ENCODE results near the gene KTN1. TPM values are rescaled to one million over a fixed set of nuclear protein-coding genes. Genes with fewer than 3 reads are reported as not detected.

Gene KTN1
- total and polyA plus RNA-seq, 8 donors, result 29.0 to 98.1 (median 71.3) TPM

- FAIRE-seq, result no peak
- WGBS, 2 donors, result 70% methylated on average over 5 of the region's 5 CpGs
Observed at GRCh38 chr14:55715889-55716288, 135.9 kb downstream of the KTN1 start.

DNA sequence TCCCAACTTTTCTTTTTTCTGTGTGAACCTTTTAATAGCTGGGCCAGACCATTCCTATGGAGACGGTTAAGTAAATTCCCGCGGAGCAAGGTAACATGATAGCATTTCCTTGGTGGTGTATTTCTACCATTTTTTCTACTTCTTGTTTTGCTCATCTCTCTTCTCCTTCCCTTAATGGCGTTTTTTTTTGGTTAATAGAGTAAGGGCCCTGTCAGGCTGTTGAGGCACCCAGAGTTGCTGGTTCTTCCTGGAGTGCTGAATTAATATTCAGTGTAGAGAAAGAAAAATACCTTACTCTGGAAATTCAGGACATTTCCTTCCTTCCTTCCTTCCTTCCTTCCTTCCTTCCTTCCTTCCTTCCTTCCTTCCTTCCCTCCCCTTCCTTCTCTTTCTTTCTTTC lies 137.6 kb downstream of the KTN1 start:
- H3K27ac ChIP-seq, result no peak overlapping the region
- H3K4me1 ChIP-seq, result no peaks in the 10 kb centered on the region
- H3K36me3 ChIP-seq, result no peaks in the 10 kb centered on the region
- H3K27me3 ChIP-seq, result no peaks in the 10 kb centered on the region
- TF ChIP-seq CTCF (IDR thresholded peaks at IDR 0.05), result no peak
- no peak for DNase-seq
- no peaks in the 10 kb centered on the region for H3K9me3 ChIP-seq
- intact Hi-C loops (cut with DNase I), result no loop called here
- no peak overlapping the region for H3K4me3 ChIP-seq
- WGBS, 2 donors, result 85% methylated on average over 4 of the region's 4 CpGs
- no peak for ATAC-seq
- FAIRE-seq, result no peak

More at GRCh38 chr14:55715889-55716288, 135.9 kb downstream of the KTN1 start:
- H3K27ac ChIP-seq, result no peak overlapping the region
- no peak for TF ChIP-seq CTCF (IDR thresholded peaks at IDR 0.05)
- DNase-seq (no peak), ATAC-seq (peak in 2 of 4 donors; percentile 42 to 53)
- intact Hi-C loops (cut with DNase I), result no loop called here
- H3K9me3 ChIP-seq, result no peaks in the 10 kb centered on the region
- no peaks in the 10 kb centered on the region for H3K4me1 ChIP-seq
- no peaks in the 10 kb centered on the region for H3K36me3 ChIP-seq
- no peak overlapping the region for H3K4me3 ChIP-seq
- no peaks in the 10 kb centered on the region for H3K27me3 ChIP-seq

DNA sequence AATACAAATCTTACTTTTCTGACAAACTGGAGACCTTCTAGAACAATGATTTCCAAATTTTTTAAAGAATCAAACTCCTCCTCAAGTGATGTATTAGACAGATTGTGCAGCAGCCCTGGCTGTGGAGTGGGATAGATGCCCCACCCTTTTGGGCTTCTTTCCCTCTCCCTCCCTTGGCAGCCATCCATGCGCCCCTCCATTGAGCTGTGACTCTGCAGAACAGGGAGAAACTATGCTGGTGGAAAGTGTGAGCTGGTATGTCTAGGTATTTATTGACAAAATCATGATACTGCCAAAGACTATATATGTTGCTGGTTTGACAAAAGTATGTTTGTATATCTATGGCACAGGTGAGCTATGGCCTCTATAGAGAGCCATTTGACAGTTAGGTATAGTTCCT lies 138.5 kb downstream of the KTN1 start:
- 88% methylated on average over 1 of the region's 1 CpG for WGBS, 2 donors
- H3K36me3 ChIP-seq, result no peaks in the 10 kb centered on the region

DNA sequence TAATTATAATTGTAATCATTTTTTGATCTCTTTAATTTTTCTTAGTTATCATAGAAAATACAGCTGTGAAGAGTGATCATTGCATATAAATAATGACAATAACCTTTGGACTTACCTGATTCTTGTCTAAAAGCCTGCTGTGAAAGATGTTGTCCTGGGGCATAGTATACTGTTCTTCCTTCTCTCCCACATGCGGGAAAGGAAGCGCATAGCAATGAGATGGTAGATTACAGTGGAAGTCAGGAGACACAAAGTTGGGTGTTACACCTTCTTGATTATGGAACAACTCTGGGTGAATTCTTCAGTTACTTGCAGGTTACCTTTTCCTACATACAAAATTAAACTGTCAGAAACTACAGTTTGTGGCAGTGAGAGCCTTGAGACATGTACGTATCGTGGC lies 140.8 kb downstream of the KTN1 start:
- no peaks in the 10 kb centered on the region for H3K36me3 ChIP-seq
- no peak for ATAC-seq
- TF ChIP-seq CTCF (IDR thresholded peaks at IDR 0.05), result no peak
- WGBS, 2 donors, result 96 to 97% methylated on average over 4 of the region's 4 CpGs
- H3K4me3 ChIP-seq, result no peak overlapping the region
- intact Hi-C loops (cut with DNase I), result no loop called here
- H3K9me3 ChIP-seq, result no peaks in the 10 kb centered on the region
- FAIRE-seq, result no peak
- H3K27me3 ChIP-seq, result no peaks in the 10 kb centered on the region
- no peak for DNase-seq
- no peaks in the 10 kb centered on the region for H3K4me1 ChIP-seq
- no peak overlapping the region for H3K27ac ChIP-seq

More for the DNA sequence above, 138.5 kb downstream of the KTN1 start:
- FAIRE-seq (no peak), ATAC-seq (no peak), DNase-seq (no peak)
- Histone ChIP-seq H3K27me3 (no peaks in the 10 kb centered on the region), H3K4me3 (no peak overlapping the region), H3K27ac (no peak overlapping the region), H3K4me1 (no peaks in the 10 kb centered on the region), H3K9me3 (no peaks in the 10 kb centered on the region)
- intact Hi-C loops (cut with DNase I), result no loop called here
- no peak for TF ChIP-seq CTCF (IDR thresholded peaks at IDR 0.05)

DNA sequence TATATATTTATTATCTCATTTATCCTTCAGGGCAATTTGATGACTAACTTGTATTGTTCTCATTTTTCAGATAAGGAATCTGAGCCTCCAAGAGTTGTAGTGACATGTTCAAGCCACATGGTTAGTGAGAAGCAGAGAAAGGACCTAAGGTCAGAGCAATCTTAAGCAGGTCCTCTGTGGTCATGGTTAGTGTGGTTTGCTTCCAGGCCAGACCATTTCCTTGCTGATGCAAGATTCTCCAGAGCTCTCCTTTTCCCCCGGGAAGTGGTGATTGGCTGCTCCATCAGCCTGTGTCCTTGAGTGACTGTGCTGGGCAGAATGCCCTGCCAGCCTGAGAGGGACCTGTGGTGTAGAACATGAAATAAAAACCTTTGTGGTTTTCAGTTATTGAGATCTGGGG lies 141.3 kb downstream of the KTN1 start:
- Histone ChIP-seq H3K27me3 (no peaks in the 10 kb centered on the region), H3K27ac (no peak overlapping the region), H3K36me3 (no peaks in the 10 kb centered on the region), H3K4me1 (no peaks in the 10 kb centered on the region), H3K4me3 (no peak overlapping the region), H3K9me3 (no peaks in the 10 kb centered on the region)
- DNase-seq (peak in 2 of 6 donors; percentile 41 to 66), ATAC-seq (peak; percentile 38 to 82 (median 64)), FAIRE-seq (no peak)
- intact Hi-C loops (cut with DNase I), result no loop called here
- TF ChIP-seq CTCF (IDR thresholded peaks at IDR 0.05), result no peak
- WGBS, 2 donors, result 11 to 18% methylated on average over 1 of the region's 1 CpG
